ENCODE measurements around the gene SERINC1.
"Not testable (repeated sequence)": the region's sequence is repeated elsewhere in the genome, so short reads cannot be mapped to it uniquely, and the experiment has no call there.

Gene SERINC1

DNA sequence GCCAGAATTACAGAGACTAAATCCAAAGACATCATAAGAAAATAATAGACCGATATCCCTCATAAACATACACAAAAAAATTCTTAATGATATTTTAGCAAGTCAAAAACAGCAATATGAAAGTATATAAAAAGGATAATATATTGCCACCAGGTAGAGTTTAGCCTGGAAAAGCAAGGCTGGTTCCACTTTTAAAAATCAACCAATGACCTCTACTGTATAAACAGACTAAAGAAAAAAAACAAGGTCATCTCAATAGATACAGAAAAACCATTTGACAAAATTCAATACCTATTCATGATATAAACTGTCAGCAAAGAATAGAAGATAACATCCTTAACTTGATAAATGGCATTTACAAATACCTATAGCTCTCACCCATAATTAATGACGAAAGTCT is 9.7 kb downstream of the SERINC1 start:
- Histone ChIP-seq H4K12ac (ENCODE audit: low read depth, low read length) (no peak overlapping the region), H4K8ac (ENCODE audit: low read depth, low read length) (no peak overlapping the region), H3K9ac (ENCODE audit: low read length) (no peak overlapping the region), H3K27me3 (ENCODE audit: insufficient read depth, low read length) (no peaks in the 10 kb centered on the region), H3K9me3 (ENCODE audit: insufficient read depth, low read depth, low read length) (no peaks in the 10 kb centered on the region), H3K79me2 (ENCODE audit: control insufficient read depth, insufficient read depth, low read length, poor library complexity) (peaks cover 5% of the 10 kb centered on the region), H2BK120ac (ENCODE audit: insufficient read depth, low read length, poor library complexity) (no peak overlapping the region), H2BK5ac (ENCODE audit: low read depth, low read length, poor library complexity) (no peak overlapping the region), H3K4me2 (ENCODE audit: low read length) (no peak overlapping the region), H2AFZ (ENCODE audit: insufficient read depth, low read length, poor library complexity) (no peak overlapping the region), H2BK12ac (ENCODE audit: low read length) (no peak overlapping the region), H3K18ac (ENCODE audit: low read length) (no peak overlapping the region), H3K4me3 (ENCODE audit: low read depth, low read length) (no peak overlapping the region), H3K79me1 (ENCODE audit: low read length) (no peaks in the 10 kb centered on the region), H3K27ac (ENCODE audit: low read depth, low read length) (no peak overlapping the region), H3K4ac (ENCODE audit: low read depth, low read length) (no peak overlapping the region), H3K36me3 (ENCODE audit: control insufficient read depth in 1 of 2, insufficient read depth in 2 of 2, low read length in 2 of 2) (peaks cover 0 to 8% of the 10 kb centered on the region in 2 experiments), H3K4me1 (ENCODE audit: control insufficient read depth in 1 of 2, insufficient read depth in 2 of 2, low read length in 2 of 2) (peaks cover 0 to 9% of the 10 kb centered on the region in 2 experiments), H3K23ac (ENCODE audit: low read length) (no peak overlapping the region), H3K14ac (ENCODE audit: low read length) (no peak overlapping the region), H4K91ac (ENCODE audit: low read depth, low read length) (no peak overlapping the region), H2AK5ac (ENCODE audit: low read length) (no peak overlapping the region)
- DNase-seq = no peak
- no CpG with 5 or more reads among the region's 2 CpGs for WGBS (ENCODE audit: extremely low coverage, insufficient coverage, insufficient read length)

DNA sequence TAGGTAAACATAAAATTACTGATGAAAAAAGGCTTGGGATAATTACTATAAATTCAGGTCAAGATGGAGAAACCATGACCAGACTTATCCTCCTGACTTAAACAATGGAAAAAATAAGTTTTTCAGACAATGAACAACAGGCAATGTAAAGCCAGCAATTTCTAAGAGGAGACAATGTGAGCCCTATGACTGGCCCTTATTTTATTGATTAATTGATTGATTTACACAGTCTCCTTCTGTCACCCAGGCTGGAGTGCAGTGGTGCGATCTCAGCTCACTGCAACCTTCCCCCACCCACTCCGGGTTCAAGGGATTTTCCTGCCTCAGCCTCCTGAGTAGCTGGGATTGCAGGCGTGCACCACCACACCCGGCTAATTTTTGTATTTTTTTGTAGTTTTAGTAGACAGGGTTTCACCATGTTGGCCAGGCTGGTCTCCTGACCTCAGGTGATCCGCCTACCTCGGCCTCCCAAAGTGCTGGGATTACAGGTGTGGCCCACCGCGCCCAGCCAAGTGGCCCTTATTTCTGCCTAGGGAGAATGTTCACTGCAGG is 11.7 kb downstream of the SERINC1 start:
- H3K4me1 ChIP-seq (ENCODE audit: control insufficient read depth in 1 of 2, insufficient read depth in 2 of 2, low read length in 2 of 2); H3K4me2 ChIP-seq (ENCODE audit: low read length); H3K23ac ChIP-seq (ENCODE audit: low read length); H3K27me3 ChIP-seq (ENCODE audit: insufficient read depth, low read length); H2BK5ac ChIP-seq (ENCODE audit: low read depth, low read length, poor library complexity); H3K4me3 ChIP-seq (ENCODE audit: low read depth, low read length); H2BK12ac ChIP-seq (ENCODE audit: low read length); H3K18ac ChIP-seq (ENCODE audit: low read length); H4K8ac ChIP-seq (ENCODE audit: low read depth, low read length); H3K14ac ChIP-seq (ENCODE audit: low read length); H2BK120ac ChIP-seq (ENCODE audit: insufficient read depth, low read length, poor library complexity); DNase-seq; H3K9ac ChIP-seq (ENCODE audit: low read length); H3K79me1 ChIP-seq (ENCODE audit: low read length); H3K9me3 ChIP-seq (ENCODE audit: insufficient read depth, low read depth, low read length); H3K27ac ChIP-seq (ENCODE audit: low read depth, low read length); H4K91ac ChIP-seq (ENCODE audit: low read depth, low read length); H2AK5ac ChIP-seq (ENCODE audit: low read length); H3K79me2 ChIP-seq (ENCODE audit: control insufficient read depth, insufficient read depth, low read length, poor library complexity); H3K36me3 ChIP-seq (ENCODE audit: control insufficient read depth in 1 of 2, insufficient read depth in 2 of 2, low read length in 2 of 2); H4K12ac ChIP-seq (ENCODE audit: low read depth, low read length); H2AFZ ChIP-seq (ENCODE audit: insufficient read depth, low read length, poor library complexity): not testable (repeated sequence)
- H3K4ac ChIP-seq (ENCODE audit: low read depth, low read length) = peak overlapping the region; percentile 91
- WGBS (ENCODE audit: extremely low coverage, insufficient coverage, insufficient read length) = no CpG with 5 or more reads among the region's 8 CpGs

GRCh38 chr6:122459240-122459639 is 12.4 kb downstream of the SERINC1 start:
- no peak overlapping the region for H3K18ac ChIP-seq (ENCODE audit: low read length)
- no peak overlapping the region for H2AFZ ChIP-seq (ENCODE audit: insufficient read depth, low read length, poor library complexity)
- H3K36me3 ChIP-seq (ENCODE audit: control insufficient read depth in 1 of 2, insufficient read depth in 2 of 2, low read length in 2 of 2) = peaks cover 4 to 6% of the 10 kb centered on the region in 2 experiments
- H3K27me3 ChIP-seq (ENCODE audit: insufficient read depth, low read length) = no peaks in the 10 kb centered on the region
- no peak overlapping the region for H4K91ac ChIP-seq (ENCODE audit: low read depth, low read length)
- H3K23ac ChIP-seq (ENCODE audit: low read length) = no peak overlapping the region
- peak overlapping the region; percentile 45 for H3K4me2 ChIP-seq (ENCODE audit: low read length)
- H2BK120ac ChIP-seq (ENCODE audit: insufficient read depth, low read length, poor library complexity) = no peak overlapping the region
- H3K79me2 ChIP-seq (ENCODE audit: control insufficient read depth, insufficient read depth, low read length, poor library complexity) = peaks cover 3% of the 10 kb centered on the region
- H3K27ac ChIP-seq (ENCODE audit: low read depth, low read length) = no peak overlapping the region
- H2BK12ac ChIP-seq (ENCODE audit: low read length) = no peak overlapping the region
- H3K79me1 ChIP-seq (ENCODE audit: low read length) = no peaks in the 10 kb centered on the region
- H4K12ac ChIP-seq (ENCODE audit: low read depth, low read length) = no peak overlapping the region
- peaks cover 0 to 6% of the 10 kb centered on the region in 2 experiments for H3K4me1 ChIP-seq (ENCODE audit: control insufficient read depth in 1 of 2, insufficient read depth in 2 of 2, low read length in 2 of 2)
- H2AK5ac ChIP-seq (ENCODE audit: low read length) = no peak overlapping the region
- no CpG with 5 or more reads among the region's 2 CpGs for WGBS (ENCODE audit: extremely low coverage, insufficient coverage, insufficient read length)
- DNase-seq = peak in 1 of 2 donors; percentile 60
- no peak overlapping the region for H3K14ac ChIP-seq (ENCODE audit: low read length)
- no peak overlapping the region for H3K4me3 ChIP-seq (ENCODE audit: low read depth, low read length)
- H2BK5ac ChIP-seq (ENCODE audit: low read depth, low read length, poor library complexity) = no peak overlapping the region
- H3K9ac ChIP-seq (ENCODE audit: low read length) = no peak overlapping the region
- no peaks in the 10 kb centered on the region for H3K9me3 ChIP-seq (ENCODE audit: insufficient read depth, low read depth, low read length)
- H3K4ac ChIP-seq (ENCODE audit: low read depth, low read length) = no peak overlapping the region
- H4K8ac ChIP-seq (ENCODE audit: low read depth, low read length) = no peak overlapping the region

DNA sequence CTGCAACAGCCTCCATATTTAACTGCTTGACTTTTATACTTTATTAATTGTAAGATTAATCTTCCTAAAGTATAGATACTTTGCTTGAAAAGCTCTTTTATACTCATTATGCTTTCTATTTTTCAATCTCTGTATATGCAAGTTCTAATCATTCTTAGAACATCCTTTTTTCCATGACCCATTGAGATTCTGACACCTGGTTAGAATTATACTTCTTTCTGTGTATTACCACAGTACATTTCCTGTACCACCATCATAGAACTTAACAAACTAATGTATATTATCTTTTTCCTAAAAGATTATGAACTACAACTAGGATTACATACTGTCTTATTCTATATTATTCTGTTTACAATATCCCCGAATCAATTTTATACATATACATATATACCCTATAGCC is 13.5 kb downstream of the SERINC1 start:
- Histone ChIP-seq H4K91ac (ENCODE audit: low read depth, low read length) (no peak overlapping the region), H3K18ac (ENCODE audit: low read length) (no peak overlapping the region), H4K12ac (ENCODE audit: low read depth, low read length) (no peak overlapping the region), H4K8ac (ENCODE audit: low read depth, low read length) (no peak overlapping the region), H3K4me2 (ENCODE audit: low read length) (no peak overlapping the region), H3K79me1 (ENCODE audit: low read length) (no peaks in the 10 kb centered on the region), H3K9ac (ENCODE audit: low read length) (no peak overlapping the region), H3K27me3 (ENCODE audit: insufficient read depth, low read length) (no peaks in the 10 kb centered on the region), H3K4me3 (ENCODE audit: low read depth, low read length) (no peak overlapping the region), H3K79me2 (ENCODE audit: control insufficient read depth, insufficient read depth, low read length, poor library complexity) (peaks cover 3% of the 10 kb centered on the region), H3K27ac (ENCODE audit: low read depth, low read length) (no peak overlapping the region), H3K36me3 (ENCODE audit: control insufficient read depth in 1 of 2, insufficient read depth in 2 of 2, low read length in 2 of 2) (peaks cover 4 to 6% of the 10 kb centered on the region in 2 experiments), H3K23ac (ENCODE audit: low read length) (no peak overlapping the region), H3K4me1 (ENCODE audit: control insufficient read depth in 1 of 2, insufficient read depth in 2 of 2, low read length in 2 of 2) (peaks cover 0 to 6% of the 10 kb centered on the region in 2 experiments), H2AK5ac (ENCODE audit: low read length) (no peak overlapping the region), H2AFZ (ENCODE audit: insufficient read depth, low read length, poor library complexity) (no peak overlapping the region), H2BK120ac (ENCODE audit: insufficient read depth, low read length, poor library complexity) (no peak overlapping the region), H3K4ac (ENCODE audit: low read depth, low read length) (no peak overlapping the region), H2BK12ac (ENCODE audit: low read length) (no peak overlapping the region), H3K14ac (ENCODE audit: low read length) (no peak overlapping the region), H2BK5ac (ENCODE audit: low read depth, low read length, poor library complexity) (no peak overlapping the region), H3K9me3 (ENCODE audit: insufficient read depth, low read depth, low read length) (no peaks in the 10 kb centered on the region)
- no CpG with 5 or more reads among the region's 1 CpG for WGBS (ENCODE audit: extremely low coverage, insufficient coverage, insufficient read length)
- DNase-seq = no peak

Measured in trophoblast cell (in vitro differentiated cells and primary cell).